ENCODE measurements around the gene ACSF3.
"Not testable (repeated sequence)": the region's sequence is repeated elsewhere in the genome, so short reads cannot be mapped to it uniquely, and the experiment has no call there.

ACSF3 gene

GRCh38 chr16:89055894-89056555 is 37.6 kb upstream of the ACSF3 start:
- DNase-seq (ENCODE audit: low read depth): no peak

- DNase-seq (ENCODE audit: low read depth): no peak
These were observed 37.1 kb upstream of the ACSF3 start for GRCh38 chr16:89056592-89056991.

DNA sequence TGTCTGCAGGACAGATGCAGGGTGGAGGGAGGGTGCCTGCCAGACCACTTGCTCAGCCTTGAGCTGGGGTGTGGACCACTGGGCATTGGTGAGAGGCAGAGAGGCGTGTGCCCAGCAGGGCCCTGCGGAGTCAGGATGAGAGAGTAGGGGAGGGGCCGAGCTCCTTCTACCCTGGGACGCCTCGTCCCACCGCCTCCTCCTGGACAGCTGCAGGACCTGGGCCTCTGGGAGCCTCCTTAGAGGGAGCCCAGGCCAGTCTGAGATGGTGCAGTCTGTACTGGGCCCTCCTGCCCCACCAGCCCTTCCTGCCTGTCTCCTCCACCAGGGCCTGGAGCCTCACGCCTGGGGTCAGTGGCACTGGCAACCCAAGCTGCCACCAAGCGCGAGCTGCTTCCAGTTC is 35.9 kb upstream of the ACSF3 start:
- DNase-seq (ENCODE audit: low read depth): no peak

- no peak for DNase-seq (ENCODE audit: low read depth)
These were observed 34.8 kb upstream of the ACSF3 start for GRCh38 chr16:89058812-89059211.

DNA sequence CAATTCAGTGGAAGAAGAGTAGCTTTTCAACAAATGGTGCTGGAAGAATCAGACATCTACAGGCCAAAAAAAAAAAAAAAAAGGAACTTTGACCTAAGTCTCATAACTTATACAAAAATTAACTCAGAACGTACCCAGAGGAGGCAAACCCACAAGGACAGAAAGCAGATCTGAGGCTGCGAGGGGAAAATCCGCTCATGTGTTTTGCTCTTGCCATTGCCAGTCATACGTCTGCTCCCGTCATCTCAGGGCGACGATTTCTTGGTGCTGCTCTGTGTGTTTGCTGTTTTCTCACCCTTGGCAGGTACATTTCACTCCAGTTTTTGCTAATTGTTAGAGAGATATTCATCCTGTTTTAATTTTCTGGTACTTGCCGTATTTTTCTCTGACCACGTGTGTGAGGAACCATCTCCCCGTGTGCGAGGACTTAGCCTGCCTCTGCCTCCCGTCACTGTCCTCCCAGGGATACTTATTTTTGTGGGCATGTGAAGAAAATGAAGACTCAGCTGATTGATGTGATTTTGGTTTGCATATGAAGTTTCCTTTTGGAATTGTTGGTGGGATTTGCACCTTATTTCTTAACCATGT is 33.4 kb upstream of the ACSF3 start:
- no peak for DNase-seq (ENCODE audit: low read depth)

- DNase-seq (ENCODE audit: low read depth): no peak
These were observed 32.6 kb upstream of the ACSF3 start for GRCh38 chr16:89061086-89061485.

- no peak for DNase-seq (ENCODE audit: low read depth)
These were observed 31.9 kb upstream of the ACSF3 start for GRCh38 chr16:89061590-89062380.

DNA sequence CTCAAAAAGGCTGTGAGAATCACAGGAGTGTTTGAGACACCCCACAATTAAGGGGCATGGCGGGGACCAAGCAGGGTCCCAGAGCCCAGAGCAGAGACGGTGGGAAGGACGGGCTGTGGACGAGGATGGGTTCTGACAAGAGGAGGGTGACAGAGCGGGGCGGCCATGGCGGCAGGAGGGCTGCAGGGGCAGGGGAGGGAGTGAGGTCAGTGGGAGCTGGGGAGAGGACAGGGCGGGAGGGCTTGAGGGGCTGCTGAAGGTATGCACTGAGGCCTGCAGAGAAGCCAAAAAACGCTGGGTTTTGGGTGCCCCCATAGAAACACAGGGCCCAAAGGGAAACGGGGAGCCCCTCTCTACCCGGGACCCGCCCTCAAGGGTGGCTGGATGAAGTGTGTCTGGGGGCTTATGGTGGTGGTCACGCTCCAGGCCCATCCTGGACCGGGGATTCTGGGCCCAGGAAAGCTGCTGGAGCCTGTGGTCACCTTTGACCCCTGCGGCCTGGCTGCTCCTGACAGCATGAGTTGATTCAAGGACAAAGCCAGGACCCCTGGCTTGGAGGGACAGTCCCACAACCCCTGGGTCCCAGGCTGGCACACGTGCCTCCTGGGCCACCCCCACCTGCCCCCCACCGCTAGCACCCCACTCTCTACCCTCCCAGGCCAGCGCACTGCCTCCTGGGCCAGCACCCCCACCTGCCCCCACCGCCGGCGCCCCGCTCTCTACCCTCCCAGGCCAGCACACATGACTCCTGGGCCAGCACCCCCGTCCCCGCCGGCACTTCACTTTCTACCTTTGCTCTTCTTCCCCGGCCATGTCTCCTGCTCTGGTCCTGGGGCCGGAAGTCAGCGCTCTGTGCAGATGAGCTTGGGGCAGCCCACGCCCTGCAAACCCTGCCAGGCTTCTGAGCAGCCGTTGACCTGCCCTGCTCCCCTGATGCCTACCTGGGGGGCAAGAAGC is 31.0 kb upstream of the ACSF3 start:
- DNase-seq (ENCODE audit: low read depth): no peak

DNA sequence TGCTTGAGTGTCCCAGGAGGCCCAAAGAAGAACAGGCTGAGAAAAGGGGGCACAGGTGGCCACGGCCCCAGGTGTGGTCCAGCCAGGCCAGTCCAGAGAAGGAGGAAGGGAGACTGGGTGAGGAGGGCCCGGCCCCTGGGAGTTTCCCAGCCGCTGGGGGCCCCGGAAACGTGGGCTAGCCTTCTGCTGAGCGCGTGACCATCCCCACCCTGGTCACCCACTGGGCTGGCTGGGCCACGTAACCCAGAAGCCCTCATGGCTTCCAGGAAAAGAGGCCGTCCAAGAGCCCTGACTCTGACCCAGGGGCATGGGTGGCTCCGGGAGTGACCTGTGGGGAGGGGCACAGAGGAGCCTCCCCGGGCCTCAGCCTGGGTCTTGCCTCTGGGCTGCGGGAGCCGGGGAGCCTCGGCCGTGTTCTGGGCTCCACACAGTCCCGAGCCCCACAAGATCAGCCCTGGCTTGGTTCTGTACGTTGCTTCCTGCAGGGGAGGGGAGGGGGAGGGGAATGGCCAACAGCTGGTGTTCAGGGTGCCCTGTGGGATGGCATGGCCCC is 29.8 kb upstream of the ACSF3 start:
- no peak for DNase-seq (ENCODE audit: low read depth)

DNA sequence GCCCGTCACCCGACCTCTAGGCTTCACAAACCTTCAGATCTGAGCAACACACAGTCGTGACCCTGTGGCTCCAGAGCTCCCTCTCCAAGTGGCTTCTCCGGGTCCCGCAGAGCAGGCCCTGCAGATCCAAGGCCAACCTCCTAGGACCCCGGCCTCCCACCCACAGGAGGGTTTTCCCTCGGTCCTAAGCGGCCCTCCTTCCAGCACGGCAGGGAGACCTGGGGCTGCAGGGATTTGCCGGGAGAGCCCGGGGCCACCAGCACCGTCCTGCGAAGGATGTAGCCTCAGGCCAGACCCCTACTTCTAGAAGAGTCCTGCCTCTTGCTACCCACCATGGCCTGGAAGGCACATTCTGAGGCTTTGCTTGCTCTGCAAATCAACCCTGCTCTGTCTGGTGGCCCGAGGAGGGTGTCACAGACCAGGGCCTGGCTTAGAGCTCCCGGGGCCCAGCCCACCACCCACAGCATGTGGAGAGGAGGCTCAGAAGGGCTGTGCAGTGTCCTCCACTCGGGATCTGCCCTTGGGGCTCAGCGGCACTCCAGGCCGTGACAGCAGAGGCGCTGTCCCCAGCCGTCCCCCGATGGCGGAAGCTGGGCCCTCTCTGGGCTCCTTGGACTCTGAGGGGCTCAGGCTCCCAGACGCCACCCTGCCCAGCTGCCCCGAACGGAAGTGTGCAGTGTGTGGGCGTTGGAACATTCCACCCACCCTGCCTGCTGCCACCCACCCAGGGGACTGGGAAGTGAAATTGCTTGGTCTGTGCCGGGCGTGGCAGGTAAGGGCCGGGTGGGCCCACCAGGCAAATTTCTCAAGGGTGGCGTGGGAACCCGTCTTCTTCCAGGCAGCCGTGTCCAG is 28.8 kb upstream of the ACSF3 start:
- no peak for DNase-seq (ENCODE audit: low read depth)

DNA sequence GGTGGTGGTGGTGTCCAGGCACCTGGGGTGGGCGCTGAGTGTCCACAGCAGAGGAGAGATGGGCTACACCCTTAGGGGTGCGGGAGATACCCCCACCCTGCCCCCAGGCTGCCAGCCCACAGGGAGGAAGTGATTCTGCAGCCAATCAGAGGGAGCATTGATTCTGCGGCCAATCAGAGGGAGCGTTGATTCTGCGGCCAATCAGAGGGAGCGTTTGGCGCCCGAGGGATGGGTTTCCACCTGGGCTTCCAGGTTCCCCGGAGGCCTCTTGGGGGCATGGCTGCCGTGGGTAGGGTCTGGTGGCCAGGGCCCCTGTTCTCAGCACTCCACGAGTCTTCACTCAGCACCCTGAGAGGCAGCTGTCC is 28.2 kb upstream of the ACSF3 start:
- no peak for DNase-seq (ENCODE audit: low read depth)

GRCh38 chr16:89066721-89067120 is 26.9 kb upstream of the ACSF3 start:
- DNase-seq (ENCODE audit: low read depth): no peak

- no peak for DNase-seq (ENCODE audit: low read depth)
These were observed 25.8 kb upstream of the ACSF3 start for GRCh38 chr16:89067677-89068443.

GRCh38 chr16:89068814-89069616 is 24.6 kb upstream of the ACSF3 start:
- DNase-seq (ENCODE audit: low read depth): not testable (repeated sequence)

- DNase-seq (ENCODE audit: low read depth): no peak
These were observed 23.7 kb upstream of the ACSF3 start for GRCh38 chr16:89069920-89070319.

DNA sequence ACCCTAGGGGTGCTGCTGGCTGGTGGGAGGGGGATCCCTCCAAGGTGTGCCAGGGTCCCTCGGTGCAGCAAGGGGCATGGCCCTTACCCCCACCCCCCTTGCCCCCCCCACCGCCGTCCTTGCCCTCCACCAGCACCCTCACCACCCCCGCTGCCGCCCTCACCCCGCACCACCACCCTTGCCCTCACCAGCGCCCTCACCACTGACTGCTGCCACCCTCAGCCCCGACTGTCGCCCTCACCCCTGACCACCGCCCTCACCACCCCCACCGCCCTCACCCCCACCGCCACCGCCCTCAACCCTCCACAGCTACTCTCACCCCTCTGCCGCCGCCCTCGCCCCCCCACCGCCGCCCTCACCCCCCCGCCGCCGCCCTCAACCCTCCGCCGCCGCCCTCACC is 23.1 kb upstream of the ACSF3 start:
- DNase-seq (ENCODE audit: low read depth): no peak

DNA sequence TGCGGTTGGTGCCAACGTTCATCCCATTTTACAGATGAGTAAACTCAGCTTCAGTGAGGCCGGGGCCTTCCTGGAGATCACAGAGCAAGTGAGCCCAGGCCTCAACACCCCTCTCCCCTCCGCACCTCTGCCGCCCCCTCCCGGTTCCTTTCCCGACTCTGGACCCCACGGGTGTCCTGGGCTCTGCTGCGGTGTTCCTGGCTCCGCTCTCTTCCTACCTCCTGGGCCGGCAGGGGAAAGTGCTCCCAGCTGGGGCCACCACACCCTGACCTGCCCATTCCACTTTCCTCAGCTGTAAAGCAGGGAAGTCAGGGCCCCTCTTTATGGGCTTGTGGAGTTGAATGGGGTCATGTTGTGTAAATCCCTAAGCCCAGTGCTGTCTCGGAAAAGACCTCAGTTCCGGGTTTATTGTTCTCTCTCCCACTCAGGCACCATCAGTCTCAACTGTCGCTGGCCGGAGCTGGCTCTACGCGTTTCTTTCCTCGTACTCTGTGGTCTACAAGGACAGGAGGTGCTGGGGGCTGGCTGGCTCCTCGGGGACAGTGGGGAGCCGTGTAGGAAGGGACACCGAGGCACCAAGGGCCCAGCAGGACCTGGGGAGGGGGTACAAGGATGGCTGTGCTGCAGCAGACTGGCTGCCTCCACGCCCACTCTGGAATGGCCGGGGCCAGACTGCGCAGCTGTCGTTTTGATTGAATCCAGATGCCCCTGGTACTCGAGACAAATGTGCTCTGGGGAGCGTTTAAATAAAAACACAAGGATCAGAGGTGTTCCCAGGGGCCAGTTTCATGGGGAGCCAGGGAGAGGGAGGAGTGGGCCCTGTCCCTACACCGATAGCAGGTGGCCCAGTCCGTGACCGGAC is 21.7 kb upstream of the ACSF3 start:
- no peak for DNase-seq (ENCODE audit: low read depth)

GRCh38 chr16:89072548-89073130 is 21.0 kb upstream of the ACSF3 start:
- DNase-seq (ENCODE audit: low read depth): no peak

Data from stimulated activated CD8-positive, alpha-beta memory T cell treated with anti-CD3 and anti-CD28 coated beads, Interleukin-15, amount 100 ng/mL, for 24 hours (primary cell).